ENCODE data around the gene OR13C8.

OR13C8 gene

GRCh38 chr9:104617418-104617817 lies 48.5 kb downstream of the OR13C8 start:
- no peaks in the 10 kb centered on the region for H3K4me1 ChIP-seq (ENCODE audit: control insufficient read depth in 1 of 2, insufficient read depth in 2 of 2, low read length in 2 of 2)
- no peaks in the 10 kb centered on the region for H3K9me3 ChIP-seq (ENCODE audit: control insufficient read depth in 1 of 2, low read length in 2 of 2)
- no peaks in the 10 kb centered on the region for H3K27me3 ChIP-seq (ENCODE audit: low read depth, low read length)
- no peaks in the 10 kb centered on the region for H3K36me3 ChIP-seq (ENCODE audit: control insufficient read depth in 1 of 2, insufficient read depth in 2 of 2, low read length in 2 of 2)
- H3K4me3 ChIP-seq (ENCODE audit: low read depth in 1 of 2, low read length in 2 of 2): no peak overlapping the region
- H3K27ac ChIP-seq (ENCODE audit: low read length): no peak overlapping the region

- no peak within 1 kb of the TSS for H3K27ac ChIP-seq (ENCODE audit: low read length)
- H3K9me3 ChIP-seq (ENCODE audit: control insufficient read depth in 1 of 2, low read length in 2 of 2): no peaks in the 10 kb centered on the region
Measured at GRCh38 chr9:104618104-104618503, 49.1 kb downstream of the OR13C8 start, which contains the start of gene OR13C9. Gene OR13C9 (minus strand): TSS chr9:104618204. CDS start chr9:104618204, 0 bp downstream.

More at GRCh38 chr9:104618104-104618503, 49.1 kb downstream of the OR13C8 start, which contains the start of gene OR13C9:
- Histone ChIP-seq H3K36me3 (ENCODE audit: control insufficient read depth in 1 of 2, insufficient read depth in 2 of 2, low read length in 2 of 2) (no peaks in the 10 kb centered on the region), H3K27me3 (ENCODE audit: low read depth, low read length) (no peaks in the 10 kb centered on the region), H3K4me1 (ENCODE audit: control insufficient read depth in 1 of 2, insufficient read depth in 2 of 2, low read length in 2 of 2) (no peaks in the 10 kb centered on the region), H3K4me3 (ENCODE audit: low read depth in 1 of 2, low read length in 2 of 2) (no peak within 1 kb of the TSS)

Measured in muscle layer of duodenum (tissue), 2 donors.